ENCODE results near the gene PTPRN2.

GRCh38 chr7:157513682-157514081 lies 1073.9 kb downstream of the PTPRN2 start:
- TF ChIP-seq CTCF (IDR thresholded peaks at IDR 0.05) (no peak), POLR2AphosphoS5 (IDR thresholded peaks at IDR 0.05; ENCODE audit: low read depth, low read length) (no peak)
